K562 (cell line): Measurements from ENCODE around the gene PLCB3.

Source experiments
- CTCF ChIP-seq, 3 experiments: IDR thresholded peaks in 2 of 3; conservative IDR thresholded peaks in 1 of 3; 2 replicates each; pipeline ENCODE4 v1.5.1; 2011 to 2012; ENCODE audit warnings: low read length in 3 of 3, mild to moderate bottlenecking in 3 of 3, control low read depth in 2 of 3, improper control_type of control experiment in 1 of 3, inconsistent platforms in 1 of 3, low read depth in 1 of 3, mixed read lengths in 1 of 3, moderate library complexity in 1 of 3; ENCODE audit not compliant: insufficient read depth in 2 of 3
- NR2C1 ChIP-seq, 2 experiments: fragments of 450-650 bp; IDR thresholded peaks; 2 replicates each; pipeline ENCODE4 v1.6.1; 2017; ENCODE audit warnings: mild to moderate bottlenecking in 2 of 2, antibody characterized with exemption in 1 of 2, inconsistent platforms in 1 of 2, missing compliant biosample characterization in 1 of 2, missing genetic modification characterization in 1 of 2
- PRPF4 ChIP-seq: fragments of 200-400 bp; formaldehyde crosslinking; IDR thresholded peaks from one replicate; pipeline ENCODE4 v1.6.1; 2017; ENCODE audit warnings: low read length, low read depth, mild to moderate bottlenecking; ENCODE audit not compliant: insufficient read depth, poor library complexity, severe bottlenecking
- SIX5 ChIP-seq, 2 experiments: IDR thresholded peaks; 2 replicates each; pipeline ENCODE4 v1.6.1; 2011; ENCODE audit warnings: low read length in 2 of 2, borderline replicate concordance in 1 of 2, low read depth in 1 of 2, mild to moderate bottlenecking in 1 of 2, moderate library complexity in 1 of 2; ENCODE audit not compliant: insufficient read depth in 1 of 2

- TF ChIP-seq PRPF4 (no peak), SIX5 (IDR thresholded peaks at IDR 0.05; ENCODE audit: borderline replicate concordance in 1 of 2, insufficient read depth in 1 of 2, low read depth in 1 of 2, low read length in 2 of 2) (no peak), CTCF (IDR thresholded peaks at IDR 0.05 in 2 of 3, conservative IDR thresholded peaks at IDR 0.05 in 1 of 3; ENCODE audit: insufficient read depth in 2 of 3, low read depth in 1 of 3, low read length in 3 of 3) (no peak), NR2C1 (IDR thresholded peaks at IDR 0.05) (no peak), NR2C1 (tag; IDR thresholded peaks at IDR 0.05) (no peak)
These were observed 27.0 kb upstream of the PLCB3 start for GRCh38 chr11:64224151-64224890.
